ENCODE results near the gene C19orf53.

GRCh38 chr19:13727798-13728197 is 46.5 kb upstream of the C19orf53 start:
- TF ChIP-seq, protein P1, sequence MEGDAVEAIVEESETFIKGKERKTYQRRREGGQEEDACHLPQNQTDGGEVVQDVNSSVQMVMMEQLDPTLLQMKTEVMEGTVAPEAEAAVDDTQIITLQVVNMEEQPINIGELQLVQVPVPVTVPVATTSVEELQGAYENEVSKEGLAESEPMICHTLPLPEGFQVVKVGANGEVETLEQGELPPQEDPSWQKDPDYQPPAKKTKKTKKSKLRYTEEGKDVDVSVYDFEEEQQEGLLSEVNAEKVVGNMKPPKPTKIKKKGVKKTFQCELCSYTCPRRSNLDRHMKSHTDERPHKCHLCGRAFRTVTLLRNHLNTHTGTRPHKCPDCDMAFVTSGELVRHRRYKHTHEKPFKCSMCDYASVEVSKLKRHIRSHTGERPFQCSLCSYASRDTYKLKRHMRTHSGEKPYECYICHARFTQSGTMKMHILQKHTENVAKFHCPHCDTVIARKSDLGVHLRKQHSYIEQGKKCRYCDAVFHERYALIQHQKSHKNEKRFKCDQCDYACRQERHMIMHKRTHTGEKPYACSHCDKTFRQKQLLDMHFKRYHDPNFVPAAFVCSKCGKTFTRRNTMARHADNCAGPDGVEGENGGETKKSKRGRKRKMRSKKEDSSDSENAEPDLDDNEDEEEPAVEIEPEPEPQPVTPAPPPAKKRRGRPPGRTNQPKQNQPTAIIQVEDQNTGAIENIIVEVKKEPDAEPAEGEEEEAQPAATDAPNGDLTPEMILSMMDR (IDR thresholded peaks at IDR 0.05; ENCODE audit: extremely low read depth in 1 of 2, insufficient read depth in 1 of 2, low read depth in 1 of 2, low read length in 2 of 2): no peak
- no peak for TF ChIP-seq EZH2 (IDR thresholded peaks at IDR 0.05; ENCODE audit: borderline replicate concordance, low read depth, low read length, severe bottlenecking)
- TF ChIP-seq POLR2A (IDR thresholded peaks at IDR 0.05; ENCODE audit: low read depth, low read length): no peak
- TF ChIP-seq POLR2AphosphoS5 (IDR thresholded peaks at IDR 0.05; ENCODE audit: insufficient read depth, low read depth, low read length): no peak
- TF ChIP-seq JUN (IDR thresholded peaks at IDR 0.05; ENCODE audit: borderline replicate concordance, insufficient read depth, insufficient read length, low read depth): no peak
- no peak for TF ChIP-seq GATA2 (IDR thresholded peaks at IDR 0.05; ENCODE audit: insufficient read depth, insufficient read length, low read depth, low read length)
